H9 (cell line): ENCODE measurements around the gene SIL1. TPM values are rescaled to one million over a fixed set of nuclear protein-coding genes. Genes with fewer than 3 reads are reported as not detected.

Source experiments
- DNase-seq: peaks from one replicate; pipeline ENCODE4 v3.0.0-alpha.2; 2017
- H2AFZ ChIP-seq: one replicate; pipeline ENCODE4 v1.6.1; 2013; ENCODE audit warnings: mild to moderate bottlenecking, low read length, control low read depth, moderate library complexity
- H2AK5ac ChIP-seq: 2 replicates; pipeline ENCODE4 v1.6.1; 2013; ENCODE audit warnings: low read length, control low read depth, mixed read lengths; ENCODE audit not compliant: insufficient read length
- H2BK120ac ChIP-seq: one replicate; pipeline ENCODE4 v1.6.1; 2013; ENCODE audit warnings: low read depth, mild to moderate bottlenecking, low read length, control low read depth, inconsistent platforms; ENCODE audit not compliant: poor library complexity, severe bottlenecking
- H2BK12ac ChIP-seq: 2 replicates; pipeline ENCODE4 v1.6.1; 2013; ENCODE audit warnings: low read length, control low read depth, mixed read lengths, low read depth; ENCODE audit not compliant: insufficient read length
- H2BK15ac ChIP-seq: 2 replicates; pipeline ENCODE4 v1.6.1; 2013; ENCODE audit warnings: low read depth, low read length, control low read depth
- H2BK20ac ChIP-seq: one replicate; pipeline ENCODE4 v1.6.1; 2013; ENCODE audit warnings: low read depth, mild to moderate bottlenecking, low read length, control low read depth, inconsistent platforms; ENCODE audit not compliant: poor library complexity, severe bottlenecking
- H2BK5ac ChIP-seq: 2 replicates; pipeline ENCODE4 v1.6.1; 2013; ENCODE audit warnings: low read length, control low read depth, mixed read lengths; ENCODE audit not compliant: insufficient read length
- H3K14ac ChIP-seq: 2 replicates; pipeline ENCODE4 v1.6.1; 2013; ENCODE audit warnings: low read length, control low read depth; ENCODE audit not compliant: insufficient read depth
- H3K18ac ChIP-seq: 2 replicates; pipeline ENCODE4 v1.6.1; 2013; ENCODE audit warnings: low read depth, mild to moderate bottlenecking, mixed read lengths, low read length, control low read depth; ENCODE audit not compliant: insufficient read length
- H3K23ac ChIP-seq: 2 replicates; pipeline ENCODE4 v1.6.1; 2013; ENCODE audit warnings: low read length, control low read depth, mixed read lengths, low read depth; ENCODE audit not compliant: insufficient read length
- H3K23me2 ChIP-seq: 2 replicates; pipeline ENCODE4 v1.6.1; 2013; ENCODE audit warnings: low read depth, mild to moderate bottlenecking, mixed read lengths, low read length, control low read depth; ENCODE audit not compliant: insufficient read length, poor library complexity, severe bottlenecking
- H3K27ac ChIP-seq: 2 replicates; pipeline ENCODE4 v1.5.1; 2013; ENCODE audit warnings: low read length, control low read depth, mixed read lengths, low read depth; ENCODE audit not compliant: insufficient read length
- H3K27me3 ChIP-seq: 2 replicates; pipeline ENCODE4 v1.6.1; 2013; ENCODE audit warnings: low read length, control low read depth, inconsistent platforms; ENCODE audit not compliant: insufficient read depth
- H3K4ac ChIP-seq: 2 replicates; pipeline ENCODE4 v1.6.1; 2013; ENCODE audit warnings: low read depth, mild to moderate bottlenecking, control low read depth, inconsistent platforms, low read length, moderate library complexity
- H3K4me1 ChIP-seq: 2 replicates; pipeline ENCODE4 v1.6.1; 2013; ENCODE audit warnings: low read length, control low read depth, inconsistent platforms; ENCODE audit not compliant: insufficient read depth
- H3K4me2 ChIP-seq: 2 replicates; pipeline ENCODE4 v1.6.1; 2013; ENCODE audit warnings: low read length, control low read depth, mixed read lengths; ENCODE audit not compliant: insufficient read length, insufficient read depth
- H3K56ac ChIP-seq: 2 replicates; pipeline ENCODE4 v1.6.1; 2013; ENCODE audit warnings: low read depth, mild to moderate bottlenecking, mixed read lengths, low read length, control low read depth; ENCODE audit not compliant: insufficient read length
- H3K79me1 ChIP-seq: 2 replicates; pipeline ENCODE4 v1.6.1; 2013; ENCODE audit warnings: low read depth, mild to moderate bottlenecking, moderate library complexity, low read length, control low read depth, inconsistent platforms; ENCODE audit not compliant: insufficient read depth, poor library complexity, severe bottlenecking
- H3K79me2 ChIP-seq: 2 replicates; pipeline ENCODE4 v1.6.1; 2013; ENCODE audit warnings: low read length, control low read depth, inconsistent platforms; ENCODE audit not compliant: insufficient read depth
- H3K9ac ChIP-seq: 2 replicates; pipeline ENCODE4 v1.6.1; 2013; ENCODE audit warnings: low read length, control low read depth, mixed read lengths; ENCODE audit not compliant: insufficient read length; ENCODE audit errors: extremely low read depth
- H3K9me3 ChIP-seq: one replicate; pipeline ENCODE4 v1.6.1; 2013; ENCODE audit warnings: low read depth, low read length, inconsistent platforms; ENCODE audit not compliant: control insufficient read depth
- H3T11ph ChIP-seq: one replicate; pipeline ENCODE4 v1.6.1; 2013; ENCODE audit warnings: mild to moderate bottlenecking, low read length, control low read depth, inconsistent platforms
- H4K20me1 ChIP-seq: one replicate; pipeline ENCODE4 v1.6.1; 2013; ENCODE audit not compliant: control insufficient read depth, insufficient read length, insufficient read depth
- H4K5ac ChIP-seq: 2 replicates; pipeline ENCODE4 v1.6.1; 2013; ENCODE audit warnings: low read depth, mild to moderate bottlenecking, mixed read lengths, low read length, control low read depth; ENCODE audit not compliant: insufficient read length
- H4K8ac ChIP-seq: replicated peaks from 2 replicates; pipeline ENCODE4 v1.6.1; 2013; ENCODE audit warnings: low read length, control low read depth, mixed read lengths, low read depth; ENCODE audit not compliant: insufficient read length
- H4K91ac ChIP-seq: 2 replicates; pipeline ENCODE4 v1.6.1; 2013; ENCODE audit warnings: low read depth, mild to moderate bottlenecking, moderate library complexity, mixed read lengths, low read length, control low read depth; ENCODE audit not compliant: insufficient read length
- H3K27ac Mint-ChIP-seq, 3 experiments: 2 replicates in 2 of 3; 3 replicates in 1 of 3; pipeline ENCODE4 v1.8.0; 2020 to 2021; ENCODE audit warnings: mixed read lengths in 3 of 3, mild to moderate bottlenecking in 1 of 3, moderate library complexity in 1 of 3
- H3K27me3 Mint-ChIP-seq: 2 replicates; pipeline ENCODE4 v1.8.0; 2021; ENCODE audit warnings: low read depth, mild to moderate bottlenecking, moderate library complexity, mixed read lengths
- H3K36me3 Mint-ChIP-seq, 3 experiments: 2 replicates in 2 of 3; 3 replicates in 1 of 3; pipeline ENCODE4 v1.8.0; 2020 to 2021; ENCODE audit warnings: low read depth in 3 of 3, mixed read lengths in 3 of 3; ENCODE audit not compliant: insufficient read depth in 1 of 3
- H3K4me1 Mint-ChIP-seq, 2 experiments: 2 replicates each; pipeline ENCODE4 v1.8.0; 2020; ENCODE audit warnings: mixed read lengths in 2 of 2
- H3K4me3 Mint-ChIP-seq, 2 experiments: 2 replicates in 1 of 2; 3 replicates in 1 of 2; pipeline ENCODE4 v1.8.0; 2020 to 2021; ENCODE audit warnings: mild to moderate bottlenecking in 2 of 2, mixed read lengths in 2 of 2, moderate library complexity in 1 of 2
- H3K9me3 Mint-ChIP-seq, 2 experiments: 2 replicates in 1 of 2; 3 replicates in 1 of 2; pipeline ENCODE4 v1.8.0; 2020; ENCODE audit warnings: mild to moderate bottlenecking in 2 of 2, mixed read lengths in 2 of 2, moderate library complexity in 1 of 2
- WGBS: extraction: QIAGEN DNeasy Blood & Tissue Kit; methylation state at CpG from one replicate; pipeline ENCODE4 v1.1.7; 2013; ENCODE audit warnings: missing lambda C conversion rate, low lambda C conversion rate, mixed read lengths; ENCODE audit not compliant: insufficient read length; ENCODE audit errors: extremely low coverage; 5-methylcytosine and 5-hydroxymethylcytosine counted together
- total RNA-seq: library from RNA; stranded (reverse); gene quantifications from 2 replicates; pipeline ENCODE4 v1.2.1, GENCODE V29; 2021
- TF ChIP-seq, protein P1 (sequence below): fragments of 200-600 bp; sonication (generic); conservative IDR thresholded peaks from 3 replicates; pipeline ENCODE4 v1.8.0; 2021; ENCODE audit warnings: antibody characterized with exemption, mild to moderate bottlenecking

Gene SIL1
- total RNA-seq, 1 experiment from 2014 or later: 10.6 TPM

DNA sequence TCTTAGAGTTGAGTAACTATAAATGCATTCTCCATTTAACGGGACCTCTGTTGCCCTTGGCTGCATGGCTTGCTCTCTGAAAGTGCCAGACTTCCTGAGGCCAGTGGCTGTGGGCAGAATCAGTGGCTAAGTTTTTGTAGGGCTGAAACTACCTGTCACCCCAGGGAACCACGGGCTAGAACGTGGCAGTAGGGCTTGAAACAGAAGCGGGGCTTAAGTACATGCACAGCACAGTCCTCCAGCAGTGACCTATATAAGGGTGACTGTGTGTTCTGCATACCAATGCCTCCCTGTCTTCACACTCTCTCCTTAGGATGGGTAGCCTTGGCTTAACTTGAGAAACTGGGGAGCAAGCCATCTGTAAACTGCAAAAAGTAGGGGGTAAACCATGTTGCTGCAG is 279.5 kb downstream of the SIL1 start:
- H3K36me3 Mint-ChIP-seq: peaks cover 8 to 51% (median 31%) of the 10 kb centered on the region in 3 experiments; a peak in 6 of 7 replicates
- Histone ChIP-seq H3K4me2 (no peak overlapping the region), H2BK120ac (no peak overlapping the region), H3K18ac (no peak overlapping the region), H4K20me1 (no peaks in the 10 kb centered on the region), H3K27ac (no peak overlapping the region), H3T11ph (no peak overlapping the region), H4K5ac (no peak overlapping the region), H3K23ac (no peak overlapping the region), H3K27me3 (no peaks in the 10 kb centered on the region), H2BK12ac (no peak overlapping the region), H3K4me1 (no peaks in the 10 kb centered on the region), H4K8ac (no peak overlapping the region), H2AK5ac (no peak overlapping the region), H3K9me3 (no peaks in the 10 kb centered on the region), H3K14ac (no peak overlapping the region), H2AFZ (no peak overlapping the region), H2BK15ac (no peak overlapping the region), H3K79me2 (no peaks in the 10 kb centered on the region), H3K79me1 (no peaks in the 10 kb centered on the region), H3K56ac (no peak overlapping the region), H3K23me2 (no peaks in the 10 kb centered on the region), H2BK5ac (no peak overlapping the region), H3K4ac (no peak overlapping the region), H3K9ac (no peak overlapping the region), H2BK20ac (no peak overlapping the region), H4K91ac (no peak overlapping the region)
- H3K27me3 Mint-ChIP-seq: no peaks in the 10 kb centered on the region
- H3K4me1 Mint-ChIP-seq: peaks cover 8 to 12% of the 10 kb centered on the region in 2 experiments
- H3K9me3 Mint-ChIP-seq: no peaks in the 10 kb centered on the region
- WGBS: no CpG with 5 or more reads among the region's 4 CpGs
- no peak overlapping the region for H3K4me3 Mint-ChIP-seq
- H3K27ac Mint-ChIP-seq: no peak overlapping the region
- TF ChIP-seq, protein P1, sequence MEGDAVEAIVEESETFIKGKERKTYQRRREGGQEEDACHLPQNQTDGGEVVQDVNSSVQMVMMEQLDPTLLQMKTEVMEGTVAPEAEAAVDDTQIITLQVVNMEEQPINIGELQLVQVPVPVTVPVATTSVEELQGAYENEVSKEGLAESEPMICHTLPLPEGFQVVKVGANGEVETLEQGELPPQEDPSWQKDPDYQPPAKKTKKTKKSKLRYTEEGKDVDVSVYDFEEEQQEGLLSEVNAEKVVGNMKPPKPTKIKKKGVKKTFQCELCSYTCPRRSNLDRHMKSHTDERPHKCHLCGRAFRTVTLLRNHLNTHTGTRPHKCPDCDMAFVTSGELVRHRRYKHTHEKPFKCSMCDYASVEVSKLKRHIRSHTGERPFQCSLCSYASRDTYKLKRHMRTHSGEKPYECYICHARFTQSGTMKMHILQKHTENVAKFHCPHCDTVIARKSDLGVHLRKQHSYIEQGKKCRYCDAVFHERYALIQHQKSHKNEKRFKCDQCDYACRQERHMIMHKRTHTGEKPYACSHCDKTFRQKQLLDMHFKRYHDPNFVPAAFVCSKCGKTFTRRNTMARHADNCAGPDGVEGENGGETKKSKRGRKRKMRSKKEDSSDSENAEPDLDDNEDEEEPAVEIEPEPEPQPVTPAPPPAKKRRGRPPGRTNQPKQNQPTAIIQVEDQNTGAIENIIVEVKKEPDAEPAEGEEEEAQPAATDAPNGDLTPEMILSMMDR: no peak
- no peak for DNase-seq
